OCI-M1 (cell line): ENCODE measurements around the gene LOC128125822.
"Not testable (repeated sequence)": the region's sequence is repeated elsewhere in the genome, so short reads cannot be mapped to it uniquely, and the experiment has no call there.

Experiments
- DNase-seq: peaks from one replicate; lab custom pipeline; 2025; lab: John Stamatoyannopoulos, UW

LOC128125822 gene

GRCh38 chr6:63572044-63572746, at the start of gene LOC128125822, which contains the start of gene PTP4A1:
LOC128125822 (plus strand) TSS chr6:63572480.
PTP4A1 (plus strand) TSS chr6:63572480; CDS start chr6:63576881, 4,401 bp downstream.
- peak; percentile 98 for DNase-seq

GRCh38 chr6:63522911-63523287, 49.4 kb upstream of the LOC128125822 start:
- DNase-seq = not testable (repeated sequence)

- no peak for DNase-seq
Observed at GRCh38 chr6:63523630-63524029, 48.6 kb upstream of the LOC128125822 start.

GRCh38 chr6:63525186-63525878, 46.9 kb upstream of the LOC128125822 start:
- no peak for DNase-seq

GRCh38 chr6:63526931-63527330, 45.3 kb upstream of the LOC128125822 start:
- DNase-seq = no peak

- peak; percentile 20 for DNase-seq
Observed at GRCh38 chr6:63527658-63528514, 44.4 kb upstream of the LOC128125822 start.

- peak; percentile 49 for DNase-seq
Observed at GRCh38 chr6:63529498-63529897, 42.8 kb upstream of the LOC128125822 start.

- DNase-seq = no peak
Observed at GRCh38 chr6:63530182-63530581, 42.1 kb upstream of the LOC128125822 start.

- peak; percentile 20 for DNase-seq
Observed at GRCh38 chr6:63530991-63531390, 41.3 kb upstream of the LOC128125822 start.

- no peak for DNase-seq
Observed at GRCh38 chr6:63533026-63533425, 39.3 kb upstream of the LOC128125822 start.

GRCh38 chr6:63533952-63534351, 38.3 kb upstream of the LOC128125822 start:
- DNase-seq = no peak

- no peak for DNase-seq
Observed at GRCh38 chr6:63537201-63537958, 34.9 kb upstream of the LOC128125822 start.

- DNase-seq = no peak
Observed at GRCh38 chr6:63537959-63538300, 34.4 kb upstream of the LOC128125822 start.

- no peak for DNase-seq
Observed at GRCh38 chr6:63538550-63538949, 33.7 kb upstream of the LOC128125822 start.

GRCh38 chr6:63543001-63543400, 29.3 kb upstream of the LOC128125822 start:
- no peak for DNase-seq

GRCh38 chr6:63543982-63544381, 28.3 kb upstream of the LOC128125822 start:
- DNase-seq = peak; percentile 75

- DNase-seq = no peak
Observed at GRCh38 chr6:63546236-63546635, 26.0 kb upstream of the LOC128125822 start.

- DNase-seq = no peak
Observed at GRCh38 chr6:63546697-63547096, 25.6 kb upstream of the LOC128125822 start.

- no peak for DNase-seq
Observed at GRCh38 chr6:63549076-63549475, 23.2 kb upstream of the LOC128125822 start.

- no peak for DNase-seq
Observed at GRCh38 chr6:63553208-63553607, 19.1 kb upstream of the LOC128125822 start.

GRCh38 chr6:63553900-63554299, 18.4 kb upstream of the LOC128125822 start:
- DNase-seq = no peak

GRCh38 chr6:63554782-63555181, 17.5 kb upstream of the LOC128125822 start:
- DNase-seq = no peak
